GM12891 (cell line): ENCODE data around the gene CRTC1.

ENCODE experiments used
- PAX5 ChIP-seq: IDR thresholded peaks from 2 replicates; pipeline ENCODE4 v1.6.1; 2011; ENCODE audit warnings: low read length, moderate library complexity, mild to moderate bottlenecking; ENCODE audit not compliant: insufficient read depth, severe bottlenecking
- POLR2A ChIP-seq: IDR thresholded peaks from 2 replicates; pipeline ENCODE4 v1.6.1; 2011; ENCODE audit warnings: low read depth, low read length, control low read depth
- POLR2AphosphoS5 ChIP-seq: IDR thresholded peaks from 2 replicates; pipeline ENCODE4 v1.6.1; 2011; ENCODE audit warnings: low read depth, low read length, control low read depth
- POU2F2 ChIP-seq: IDR thresholded peaks from 2 replicates; pipeline ENCODE4 v1.6.1; 2011; ENCODE audit warnings: low read depth, mild to moderate bottlenecking, control low read depth, low read length, moderate library complexity
- SPI1 ChIP-seq: IDR thresholded peaks from 2 replicates; pipeline ENCODE4 v1.6.1; 2011; ENCODE audit warnings: low read depth, low read length, control low read depth
- TAF1 ChIP-seq: IDR thresholded peaks from 2 replicates; pipeline ENCODE4 v1.6.1; 2011; ENCODE audit warnings: low read depth, low read length, control low read depth

- TF ChIP-seq POLR2A (no peak), POLR2AphosphoS5 (no peak), TAF1 (no peak), SPI1 (no peak), PAX5 (no peak), POU2F2 (no peak)
Observed at GRCh38 chr19:18645035-18645511, 38.4 kb upstream of the CRTC1 start.
